Stimulated activated CD4-positive, alpha-beta T cell treated with anti-CD3 and anti-CD28 coated beads, TNF-alpha, amount 100 ng/mL, for 1 hour (primary cell): ENCODE measurements around the gene TMEM183A.
"Not testable (repeated sequence)": the region's sequence is repeated elsewhere in the genome, so short reads cannot be mapped to it uniquely, and the experiment has no call there.

Experiments used
- DNase-seq, 3 donors: peaks; one replicate each; pipeline ENCODE4 v3.0.0-alpha.2; 2020; ENCODE audit warnings: low read depth in 3 of 3, low spot score in 1 of 3

Gene TMEM183A

GRCh38 chr1:202987255-202987654 is 19.9 kb upstream of the TMEM183A start:
- no peak for DNase-seq

- DNase-seq, result no peak
Observed at GRCh38 chr1:202987922-202988583, 19.1 kb upstream of the TMEM183A start.

GRCh38 chr1:202989879-202990278 is 17.3 kb upstream of the TMEM183A start:
- DNase-seq, result no peak

DNA sequence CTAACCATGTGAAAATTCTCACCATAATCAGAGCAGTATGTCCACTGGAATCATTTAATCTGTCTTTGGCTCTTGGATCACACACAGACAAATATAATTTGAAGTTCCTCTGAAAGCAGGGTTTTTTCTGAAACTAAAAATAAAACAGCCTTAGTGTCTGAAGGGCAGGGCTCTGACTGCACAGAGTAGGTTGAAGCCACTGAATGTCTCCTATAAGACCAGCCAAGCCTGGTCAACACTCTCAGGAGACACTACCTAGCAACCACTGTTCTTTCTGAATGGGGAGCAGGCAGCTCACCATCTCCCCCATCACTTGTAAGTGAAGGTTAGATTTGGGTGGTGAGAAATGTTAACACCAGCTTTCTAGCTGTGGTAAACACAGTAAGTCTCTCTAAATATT is 16.1 kb upstream of the TMEM183A start:
- DNase-seq, result no peak

GRCh38 chr1:202994756-202995155 is 12.4 kb upstream of the TMEM183A start:
- no peak for DNase-seq

DNA sequence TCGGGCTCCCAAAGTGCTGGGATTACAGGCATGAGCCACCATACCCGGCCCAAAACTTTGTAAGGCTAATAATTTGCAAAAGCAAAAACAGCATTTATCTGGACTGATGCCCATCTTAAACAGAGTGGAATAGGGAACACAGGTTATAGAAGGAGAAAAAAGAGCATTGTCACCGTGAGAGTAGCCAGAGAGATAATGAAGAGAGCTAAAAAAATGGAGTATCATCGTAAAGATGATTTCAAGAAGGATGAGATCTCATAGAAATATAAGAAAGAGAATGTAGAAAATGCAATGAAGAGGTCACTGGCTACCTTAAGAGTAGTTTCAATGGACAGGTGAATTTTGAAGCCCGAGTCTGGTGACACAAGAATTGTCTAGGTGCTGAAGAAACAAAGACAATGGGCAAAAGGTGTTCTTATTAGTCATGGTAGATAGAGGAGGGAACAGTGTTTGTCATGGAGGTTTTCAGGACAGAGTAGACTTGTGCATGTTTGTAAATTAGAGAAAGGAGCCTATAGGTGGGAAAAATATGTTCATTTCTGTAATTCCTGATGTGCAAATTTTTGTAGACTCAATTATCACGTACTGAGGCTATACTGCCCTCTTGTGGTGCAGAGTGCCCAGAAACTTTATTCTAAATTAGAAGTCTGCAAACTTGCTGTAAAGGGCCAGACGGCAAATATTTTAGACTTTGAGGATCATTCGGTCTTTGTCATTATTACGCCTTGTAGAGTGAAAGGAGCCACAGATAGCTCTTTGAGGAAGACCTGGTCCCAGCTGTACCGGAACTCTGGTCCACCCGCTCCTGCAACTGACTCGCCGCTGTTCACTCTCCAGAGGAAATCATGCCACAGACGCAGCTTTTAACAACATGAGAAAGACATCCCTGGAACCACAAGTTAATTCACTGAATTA is 8.1 kb upstream of the TMEM183A start:
- DNase-seq, result peak; percentile 15 to 27 (median 27)

- DNase-seq, result no peak
Observed at GRCh38 chr1:203000217-203000944, 6.8 kb upstream of the TMEM183A start.

- no peak for DNase-seq
Observed at GRCh38 chr1:203001986-203002385, 5.2 kb upstream of the TMEM183A start.

DNA sequence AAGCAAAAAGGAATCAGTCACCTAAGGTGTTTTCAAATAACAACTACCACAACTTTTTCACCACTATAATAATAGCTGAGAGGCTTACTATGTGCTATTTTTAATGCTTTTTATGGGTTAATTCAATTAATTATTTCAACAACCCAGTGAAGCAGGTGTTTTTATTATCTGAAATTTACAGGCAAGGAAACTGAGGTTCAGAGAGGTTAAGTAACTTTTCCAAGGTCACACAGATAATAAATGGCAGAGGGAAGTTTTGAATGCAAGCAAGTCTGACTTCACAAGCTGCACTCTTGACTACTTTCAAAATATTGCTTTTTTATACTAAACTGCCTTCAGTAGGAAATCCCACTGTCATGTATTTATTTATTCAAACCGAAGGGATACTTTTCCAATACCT is 4.2 kb upstream of the TMEM183A start:
- DNase-seq, result no peak

DNA sequence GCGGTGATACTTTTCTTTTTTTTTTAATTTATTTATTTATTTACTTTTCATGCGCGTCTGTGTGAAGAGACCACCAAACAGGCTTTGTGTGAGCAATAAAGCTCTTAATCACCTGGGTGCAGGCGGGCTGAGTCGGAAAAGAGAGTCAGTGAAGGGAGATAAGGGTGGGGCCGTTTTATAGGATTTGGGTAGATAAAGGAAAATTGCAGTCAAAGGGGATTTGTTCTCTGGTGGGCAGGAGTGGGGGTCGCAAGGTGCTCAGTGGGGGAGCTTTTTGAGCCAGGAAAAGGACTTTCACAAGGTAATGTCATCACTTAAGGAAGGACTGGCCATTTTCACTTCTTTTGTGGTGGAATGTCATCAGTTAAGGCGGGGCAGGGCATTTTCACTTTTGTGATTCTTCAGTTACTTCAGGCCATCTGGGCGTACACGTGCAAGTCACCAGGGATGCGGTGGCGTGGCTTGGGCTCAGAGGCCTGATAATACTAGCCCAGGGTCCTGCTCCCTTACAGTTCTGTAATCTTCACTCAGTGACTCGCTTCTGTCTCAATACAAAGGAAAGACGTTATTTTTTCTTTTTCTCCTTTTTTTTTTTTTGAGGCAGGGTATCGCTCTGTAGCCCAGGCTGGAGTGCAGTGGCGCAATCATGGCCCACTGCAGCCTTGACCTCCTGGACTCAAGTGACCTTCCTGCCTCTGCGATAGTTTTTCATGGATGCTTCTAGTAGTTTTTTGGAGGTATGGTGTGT is 1.6 kb upstream of the TMEM183A start:
- not testable (repeated sequence) for DNase-seq

DNA sequence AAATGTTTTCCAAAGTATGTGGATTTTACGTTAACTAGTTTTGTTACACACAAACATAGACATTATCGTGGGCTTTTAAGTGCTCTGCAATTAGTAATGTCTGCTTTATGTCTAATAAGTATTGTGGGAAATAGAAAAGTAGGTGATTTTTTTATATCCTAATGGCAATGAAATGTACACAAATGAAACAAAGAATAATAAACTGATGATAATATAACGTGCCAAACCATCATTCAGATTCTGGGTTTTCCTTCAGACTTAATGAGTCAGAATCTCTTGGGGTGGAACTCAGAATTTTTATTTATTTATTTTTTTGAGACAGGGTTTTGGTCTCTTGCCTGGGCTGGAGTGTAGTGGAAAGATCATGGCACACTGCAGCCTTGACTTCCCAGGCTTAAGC is 2.0 kb downstream of the TMEM183A start:
- DNase-seq, result no peak

DNA sequence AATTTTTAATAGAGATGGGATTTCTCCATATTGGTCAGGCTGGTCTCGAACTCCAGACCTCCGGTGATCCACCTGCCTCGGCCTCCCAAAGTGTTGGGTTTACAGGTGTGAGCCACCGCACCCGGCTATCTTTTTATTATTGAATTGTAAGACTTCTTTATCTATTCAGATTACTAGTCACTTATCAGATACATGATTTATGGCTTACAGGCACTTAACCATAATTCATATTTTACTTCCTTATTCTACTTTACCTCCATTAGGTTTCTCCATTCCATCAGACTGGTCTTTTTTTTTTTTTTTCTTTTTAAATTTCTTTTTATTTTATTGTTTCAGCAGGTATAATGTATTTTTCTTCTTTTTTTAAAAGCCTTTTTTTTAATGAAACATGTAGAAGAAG is 4.4 kb downstream of the TMEM183A start:
- no peak for DNase-seq

GRCh38 chr1:203017061-203017460 is 9.9 kb downstream of the TMEM183A start:
- DNase-seq, result no peak

DNA sequence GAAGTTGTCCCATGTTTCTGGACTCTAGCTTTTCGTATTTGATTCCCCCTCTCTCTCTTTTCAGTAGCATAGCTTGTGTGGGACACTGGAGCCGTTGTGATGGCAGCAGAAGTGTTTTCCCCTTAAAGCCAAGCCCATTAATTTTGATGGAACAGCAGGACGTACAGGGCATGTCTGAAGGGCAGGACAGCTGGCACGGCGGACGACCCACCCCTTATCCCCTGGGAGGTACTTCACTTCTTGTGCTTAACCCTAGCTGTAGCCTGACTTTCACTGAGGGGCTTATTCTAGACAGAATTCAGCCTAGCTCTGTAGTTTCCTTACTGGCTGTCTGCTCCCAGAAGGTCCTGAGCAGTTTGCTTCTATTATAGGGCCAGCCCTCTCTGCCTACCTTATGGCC is 10.5 kb downstream of the TMEM183A start:
- DNase-seq, result no peak

DNA sequence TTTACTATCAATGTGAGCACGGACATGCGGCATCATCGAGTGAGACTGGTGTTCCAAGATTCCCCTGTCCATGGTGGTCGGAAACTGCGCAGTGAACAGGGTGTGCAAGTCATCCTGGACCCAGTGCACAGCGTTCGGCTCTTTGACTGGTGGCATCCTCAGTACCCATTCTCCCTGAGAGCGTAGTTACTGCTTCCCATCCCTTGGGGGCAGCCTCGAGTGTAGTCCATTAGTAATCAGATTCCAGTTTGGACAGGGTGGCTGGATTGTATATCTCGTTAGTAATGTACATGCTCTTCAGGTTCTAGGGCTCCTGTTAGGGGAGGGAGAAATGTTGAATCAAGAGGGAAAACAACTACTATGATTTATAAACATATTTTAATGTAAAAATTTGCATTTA is 15.7 kb downstream of the TMEM183A start:
- DNase-seq, result not testable (repeated sequence)

- no peak for DNase-seq
Observed at GRCh38 chr1:203025686-203026030, 18.5 kb downstream of the TMEM183A start.

- DNase-seq, result peak; percentile 65 to 82 (median 76)
Observed at GRCh38 chr1:203026031-203026665, 19.0 kb downstream of the TMEM183A start, which contains the start of gene PPFIA4. PPFIA4 (plus strand) TSS chr1:203026491; CDS start chr1:203039009, 12,518 bp downstream.

DNA sequence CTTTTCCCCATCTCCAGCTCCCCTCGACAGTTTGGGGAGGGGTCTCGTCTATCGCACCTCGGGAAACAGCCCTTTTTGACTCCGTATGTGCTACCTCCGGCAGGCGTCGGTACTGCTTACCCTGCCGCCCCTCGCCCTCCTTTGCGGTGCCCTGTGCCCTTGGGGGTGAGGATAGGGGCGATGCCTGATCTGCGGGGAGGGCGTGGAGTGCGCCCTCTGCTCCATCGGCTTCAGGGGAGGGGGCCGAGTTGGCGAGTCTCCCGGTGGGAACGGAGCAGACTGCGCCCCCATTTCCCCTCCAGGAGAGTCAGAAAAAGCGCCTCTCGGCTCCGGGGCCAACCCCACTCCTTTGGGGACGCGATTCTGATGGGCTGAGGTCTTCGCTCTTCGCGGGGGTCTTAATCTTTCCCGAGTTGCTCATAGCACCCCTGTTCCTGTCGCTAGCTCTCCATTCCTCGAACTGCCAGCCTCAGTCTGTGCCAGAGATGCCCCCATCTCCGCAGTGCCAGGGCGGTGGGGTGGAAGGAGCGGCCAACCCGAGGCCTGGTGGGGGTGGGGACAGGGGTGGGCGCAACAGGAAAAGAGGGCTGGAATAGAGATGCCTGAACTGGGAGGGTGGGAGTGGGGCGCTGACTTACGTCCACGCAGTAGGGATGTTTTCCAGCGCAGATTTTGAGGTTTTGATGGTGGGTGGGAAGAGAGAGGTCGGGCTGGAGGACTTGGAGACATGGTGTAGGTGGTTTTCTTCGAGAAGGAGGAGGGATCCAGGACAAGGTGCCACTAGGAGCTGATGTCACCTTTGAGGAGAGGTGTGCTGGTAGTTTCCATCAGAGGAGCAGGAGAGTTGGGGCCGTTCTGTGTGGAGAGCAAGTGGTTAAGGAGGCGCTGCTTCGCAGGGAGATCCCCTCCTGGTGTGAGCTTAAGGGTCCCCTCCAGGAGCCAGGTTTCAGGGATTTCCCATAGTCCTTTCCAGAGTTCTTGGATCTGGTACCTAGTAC is 19.8 kb downstream of the TMEM183A start:
- DNase-seq, result peak in 1 of 3 donors; percentile 7

- no peak for DNase-seq
Observed at GRCh38 chr1:203028067-203028783, 21.1 kb downstream of the TMEM183A start.
